Measurements from ENCODE around the gene C16orf92.
"Not testable (repeated sequence)": the region's sequence is repeated elsewhere in the genome, so short reads cannot be mapped to it uniquely, and the experiment has no call there.

The C16orf92 gene

GRCh38 chr16:30005341-30006094 lies 17.5 kb upstream of the C16orf92 start:
- peak in 1 of 2 experiments; percentile 6 for DNase-seq

GRCh38 chr16:30006095-30006473 lies 16.9 kb upstream of the C16orf92 start:
- DNase-seq = no peak

- no peak for DNase-seq
Measured at GRCh38 chr16:30006659-30007377, 16.2 kb upstream of the C16orf92 start.

- DNase-seq = no peak
Measured at GRCh38 chr16:30007378-30007895, 15.6 kb upstream of the C16orf92 start.

- no peak for DNase-seq
Measured at GRCh38 chr16:30009085-30009862, 13.7 kb upstream of the C16orf92 start.

GRCh38 chr16:30009990-30010843 lies 12.8 kb upstream of the C16orf92 start:
- DNase-seq = no peak

- peak; percentile 35 to 39 for DNase-seq
Measured at GRCh38 chr16:30010844-30011713, 11.9 kb upstream of the C16orf92 start, which contains the start of gene DOC2A. Gene DOC2A (minus strand): TSS chr16:30011027. CDS start chr16:30010222, 805 bp downstream.

GRCh38 chr16:30011714-30012504 lies 11.1 kb upstream of the C16orf92 start:
- DNase-seq = no peak

- not testable (repeated sequence) for DNase-seq
Measured at GRCh38 chr16:30012598-30012997, 10.4 kb upstream of the C16orf92 start.

- not testable (repeated sequence) for DNase-seq
Measured at GRCh38 chr16:30015450-30015849, 7.5 kb upstream of the C16orf92 start.

GRCh38 chr16:30016555-30017276 lies 6.3 kb upstream of the C16orf92 start:
- no peak for DNase-seq

- no peak for DNase-seq
Measured at GRCh38 chr16:30017277-30017656, 5.7 kb upstream of the C16orf92 start.

GRCh38 chr16:30017937-30018336 lies 5.1 kb upstream of the C16orf92 start:
- DNase-seq = not testable (repeated sequence)

- no peak for DNase-seq
Measured at GRCh38 chr16:30018731-30019158, 4.3 kb upstream of the C16orf92 start.

- no peak for DNase-seq
Measured at GRCh38 chr16:30023586-30023985, 588 bp downstream of the C16orf92 start.

- DNase-seq = no peak
Measured at GRCh38 chr16:30024451-30024850, 1.5 kb downstream of the C16orf92 start.

GRCh38 chr16:30025156-30025555 lies 2.2 kb downstream of the C16orf92 start:
- DNase-seq = no peak

GRCh38 chr16:30025574-30025973 lies 2.6 kb downstream of the C16orf92 start:
- DNase-seq = no peak

- no peak for DNase-seq
Measured at GRCh38 chr16:30026449-30026848, 3.5 kb downstream of the C16orf92 start.
